Measurements from ENCODE around the gene IFNA8.

DNA sequence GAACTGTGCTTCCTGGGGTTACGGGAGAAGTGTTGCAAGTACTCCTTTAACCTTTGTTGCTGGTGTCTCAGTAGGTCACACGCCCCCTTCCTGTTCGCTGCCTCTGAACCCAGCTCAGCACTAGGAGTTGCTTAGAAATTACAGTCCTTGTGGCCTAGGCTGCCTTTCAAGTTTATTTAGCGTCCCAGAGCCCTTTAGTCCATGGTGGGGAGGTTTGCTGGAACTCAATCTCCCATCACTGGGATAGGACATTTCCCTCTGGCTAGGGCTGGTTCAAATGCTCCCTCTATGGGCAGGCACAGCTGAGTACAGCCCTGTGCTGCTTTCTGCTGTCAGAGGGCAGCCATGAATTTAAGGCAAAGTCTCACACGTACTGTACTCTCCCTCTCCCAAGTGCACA lies 4.7 kb downstream of the IFNA8 start:
- TF ChIP-seq, protein P1, sequence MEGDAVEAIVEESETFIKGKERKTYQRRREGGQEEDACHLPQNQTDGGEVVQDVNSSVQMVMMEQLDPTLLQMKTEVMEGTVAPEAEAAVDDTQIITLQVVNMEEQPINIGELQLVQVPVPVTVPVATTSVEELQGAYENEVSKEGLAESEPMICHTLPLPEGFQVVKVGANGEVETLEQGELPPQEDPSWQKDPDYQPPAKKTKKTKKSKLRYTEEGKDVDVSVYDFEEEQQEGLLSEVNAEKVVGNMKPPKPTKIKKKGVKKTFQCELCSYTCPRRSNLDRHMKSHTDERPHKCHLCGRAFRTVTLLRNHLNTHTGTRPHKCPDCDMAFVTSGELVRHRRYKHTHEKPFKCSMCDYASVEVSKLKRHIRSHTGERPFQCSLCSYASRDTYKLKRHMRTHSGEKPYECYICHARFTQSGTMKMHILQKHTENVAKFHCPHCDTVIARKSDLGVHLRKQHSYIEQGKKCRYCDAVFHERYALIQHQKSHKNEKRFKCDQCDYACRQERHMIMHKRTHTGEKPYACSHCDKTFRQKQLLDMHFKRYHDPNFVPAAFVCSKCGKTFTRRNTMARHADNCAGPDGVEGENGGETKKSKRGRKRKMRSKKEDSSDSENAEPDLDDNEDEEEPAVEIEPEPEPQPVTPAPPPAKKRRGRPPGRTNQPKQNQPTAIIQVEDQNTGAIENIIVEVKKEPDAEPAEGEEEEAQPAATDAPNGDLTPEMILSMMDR (IDR thresholded peaks at IDR 0.05): no peak
- no peak for TF ChIP-seq POLR2AphosphoS5 (IDR thresholded peaks at IDR 0.05; ENCODE audit: insufficient read depth in 1 of 2, low read depth in 1 of 2)
- no peak for TF ChIP-seq POLR2A (IDR thresholded peaks at IDR 0.05)

Data from vagina (tissue), 2 donors.